Measurements from ENCODE around the gene LARGE2.

The LARGE2 gene

DNA sequence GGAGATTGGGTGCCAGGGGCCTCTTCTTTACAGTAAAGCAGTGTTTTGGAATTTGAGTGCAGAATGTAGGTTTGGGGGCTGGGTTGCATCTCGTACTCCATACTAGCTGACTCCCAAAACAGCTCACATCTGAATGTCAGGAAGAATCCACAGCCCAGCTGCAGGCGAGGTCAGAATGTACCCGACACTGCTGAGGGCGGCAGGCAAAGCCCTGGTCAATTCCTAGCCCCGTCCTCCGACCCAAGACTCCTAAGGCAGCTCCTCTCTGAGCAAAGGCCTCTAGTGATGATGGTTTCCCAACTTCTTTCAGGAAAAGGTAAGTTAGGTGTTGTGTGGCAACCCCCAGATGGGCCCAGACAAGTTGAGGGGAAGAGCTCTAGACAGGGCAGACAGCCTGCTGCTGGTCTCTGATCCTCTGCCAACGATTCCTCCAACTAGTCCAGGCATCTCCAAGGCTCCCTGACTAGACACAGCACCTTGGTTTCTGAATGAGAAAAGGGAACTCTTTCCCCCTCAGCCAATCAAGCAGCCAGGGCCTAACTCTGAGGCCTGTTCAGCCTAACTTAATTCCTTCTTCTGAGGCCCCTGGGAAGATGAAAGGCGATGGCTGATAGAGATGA, 8.6 kb downstream of the LARGE2 start:
- FAIRE-seq = no peak

DNA sequence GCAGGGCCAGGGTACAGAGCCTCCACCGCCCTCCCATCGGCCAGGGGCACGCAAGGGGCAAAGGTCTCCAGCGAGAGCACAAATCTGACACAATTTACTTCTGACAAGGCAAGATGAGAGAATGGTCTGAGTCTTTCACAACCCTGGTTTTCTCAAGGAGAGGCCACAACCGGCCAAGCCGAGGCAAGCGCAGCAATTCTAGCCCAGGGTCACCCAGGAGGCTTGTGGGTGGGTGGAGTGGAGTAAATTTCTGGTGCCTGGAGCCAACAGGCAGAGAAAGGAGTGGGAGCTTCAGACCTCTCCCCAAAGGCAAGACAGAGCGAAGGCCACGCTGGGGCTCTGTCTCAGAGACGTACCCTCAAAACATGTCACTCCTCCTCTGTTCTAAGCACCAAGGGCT, 9.3 kb downstream of the LARGE2 start:
- no peak for FAIRE-seq

DNA sequence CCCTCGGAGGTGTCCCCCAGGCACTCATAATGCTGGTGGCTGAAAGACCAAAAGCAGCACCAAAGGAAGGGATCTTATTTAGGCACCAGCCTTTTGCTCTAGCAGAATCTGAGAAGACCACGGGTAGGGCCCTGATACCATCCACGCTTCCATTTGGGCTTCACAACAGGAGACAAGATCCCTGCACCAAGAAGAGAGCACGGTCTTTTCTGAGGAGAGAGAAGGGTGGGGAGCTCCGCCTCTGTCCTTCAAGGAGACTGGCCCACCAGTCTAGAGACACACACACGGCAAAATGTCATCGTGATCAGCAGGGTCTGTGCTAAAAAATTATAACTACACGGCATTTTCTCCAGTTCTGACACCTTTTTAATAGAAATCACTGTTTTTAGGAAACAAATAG, 9.8 kb downstream of the LARGE2 start:
- no peak for FAIRE-seq

DNA sequence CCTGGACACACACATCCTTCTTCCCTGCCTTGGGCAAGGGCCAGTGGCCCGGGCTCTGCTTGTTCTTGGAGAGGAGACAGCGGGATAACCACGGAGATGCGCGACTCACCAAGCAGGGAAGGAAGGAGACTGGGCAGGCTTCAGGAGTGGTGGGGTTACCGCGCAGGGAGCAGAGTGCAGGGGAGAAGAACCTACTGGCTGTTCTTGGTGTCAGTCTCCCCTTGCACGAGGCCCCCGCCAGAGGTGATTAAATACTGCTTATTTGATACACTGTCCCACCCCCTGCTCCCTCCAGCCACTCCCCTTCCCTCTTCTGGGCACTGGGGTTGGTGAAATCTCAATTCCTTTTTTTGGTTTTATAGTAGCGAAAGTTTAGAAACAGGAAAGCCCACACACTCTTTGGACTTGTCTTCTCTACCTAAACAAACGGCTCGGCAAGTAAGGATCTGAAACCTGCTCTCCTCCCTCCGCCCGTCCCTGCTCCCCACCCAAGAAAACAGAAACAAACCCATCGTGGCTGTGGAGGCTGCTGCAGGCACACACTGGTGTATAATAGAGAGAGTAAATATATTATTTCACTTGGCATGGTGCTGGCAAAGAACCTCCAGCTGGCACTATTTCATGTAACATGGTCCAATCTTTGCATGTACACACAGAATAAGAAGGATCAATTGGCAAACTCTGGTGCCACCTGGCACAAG, 10.8 kb downstream of the LARGE2 start:
- FAIRE-seq = no peak

DNA sequence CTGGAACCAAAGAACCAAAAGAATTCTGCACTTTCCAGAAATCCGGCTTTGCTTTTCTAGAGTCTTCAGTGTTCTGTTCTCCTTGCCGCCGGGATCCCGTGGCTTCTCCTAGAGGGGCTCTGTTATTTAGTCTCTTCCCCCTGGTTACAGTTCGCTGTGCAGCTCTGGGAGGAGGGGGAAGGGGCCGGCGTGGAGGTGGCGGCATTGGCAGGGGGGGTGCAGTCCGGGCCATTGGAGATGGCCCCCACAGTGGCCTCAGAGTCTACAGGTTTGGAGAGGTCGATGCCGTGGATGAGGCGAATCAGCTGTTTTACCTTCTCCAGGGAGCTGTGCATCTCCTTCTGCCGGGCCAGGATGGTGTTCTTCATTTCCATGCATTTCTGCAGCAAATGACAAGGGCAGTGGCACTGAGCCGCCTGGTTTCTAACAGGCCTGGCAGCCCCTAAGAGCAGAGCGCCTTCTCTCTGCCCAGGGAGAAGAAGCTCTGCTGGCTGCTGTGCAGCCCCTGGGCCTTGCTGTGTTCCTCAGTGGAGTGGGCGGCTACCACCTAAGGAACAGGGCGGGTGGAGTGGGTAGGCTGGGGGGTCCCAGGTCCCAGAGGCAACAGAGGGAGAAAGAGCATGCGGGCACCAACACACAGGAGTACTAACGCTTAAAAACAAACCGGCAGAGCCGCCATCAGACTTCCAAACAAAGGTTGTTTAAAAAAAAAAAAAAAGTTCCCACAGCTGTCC, 11.6 kb downstream of the LARGE2 start:
- FAIRE-seq = no peak

DNA sequence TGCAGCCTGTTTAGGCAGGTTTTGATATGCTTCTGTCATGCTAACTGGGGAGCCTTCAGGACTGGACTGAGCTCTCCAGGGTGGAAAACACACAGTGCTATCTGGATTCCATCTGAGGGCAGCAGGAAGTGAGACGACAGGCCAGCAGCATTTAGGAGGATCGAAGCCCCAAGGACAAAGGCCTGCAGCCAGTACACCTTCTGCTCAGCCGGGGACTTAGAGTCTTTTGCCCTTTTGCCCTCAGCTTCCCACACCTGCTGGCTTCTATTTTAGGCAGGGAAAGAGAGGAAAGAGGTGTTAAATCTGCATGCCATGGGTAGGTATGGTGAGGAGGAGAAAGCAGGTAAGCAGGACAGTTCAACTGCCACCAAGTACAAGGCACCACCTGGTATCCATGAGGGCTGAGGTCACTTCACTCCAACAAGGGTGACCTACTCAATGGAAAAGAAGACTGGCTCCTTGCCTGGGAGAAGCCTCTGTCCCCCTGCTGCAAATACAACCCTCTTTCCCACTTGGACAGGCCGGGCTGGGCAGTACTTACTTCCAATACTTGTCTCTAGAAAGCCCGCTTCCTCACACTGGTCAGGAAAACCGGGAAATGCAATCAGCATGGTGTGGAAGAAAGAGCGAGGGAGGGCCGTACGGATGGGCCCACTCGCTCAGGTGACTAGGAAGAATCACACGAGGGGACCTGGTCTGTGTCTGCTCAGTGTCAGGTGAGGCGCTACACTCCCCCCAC, 12.3 kb downstream of the LARGE2 start:
- FAIRE-seq = no peak

DNA sequence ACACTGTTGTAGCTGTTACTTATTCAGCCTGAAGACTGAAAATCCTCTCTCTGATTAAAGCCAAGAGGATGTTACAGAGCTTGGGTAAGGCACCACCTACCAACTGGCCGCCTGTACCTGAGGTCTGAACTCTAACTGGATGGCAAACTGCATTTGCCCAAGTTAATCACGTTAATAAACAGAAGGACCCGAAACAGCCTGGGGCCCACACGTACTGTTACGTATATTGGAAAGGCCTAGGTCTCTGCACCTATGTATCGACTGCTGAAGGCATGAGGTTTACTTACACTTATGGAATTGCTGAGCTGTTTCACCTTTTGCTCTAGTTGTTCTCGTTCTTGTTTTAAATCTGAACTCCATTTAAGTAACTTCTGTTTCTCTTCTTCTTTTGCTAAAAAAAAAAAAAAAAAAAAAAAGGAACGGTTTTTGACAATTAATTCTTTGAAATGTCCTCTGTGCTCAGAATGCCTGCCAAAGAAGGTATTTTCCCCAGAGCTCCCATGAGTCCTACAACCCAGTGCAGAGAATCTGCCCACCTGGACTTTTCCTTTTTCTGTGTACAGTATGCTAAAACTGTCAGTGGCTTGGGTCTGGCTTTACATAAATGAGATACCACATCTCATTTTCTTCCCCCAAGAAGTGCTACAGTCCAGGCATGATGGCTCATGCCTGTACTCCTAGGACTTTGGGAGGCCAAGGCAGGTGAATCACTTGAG, 13.1 kb downstream of the LARGE2 start:
- FAIRE-seq = no peak

DNA sequence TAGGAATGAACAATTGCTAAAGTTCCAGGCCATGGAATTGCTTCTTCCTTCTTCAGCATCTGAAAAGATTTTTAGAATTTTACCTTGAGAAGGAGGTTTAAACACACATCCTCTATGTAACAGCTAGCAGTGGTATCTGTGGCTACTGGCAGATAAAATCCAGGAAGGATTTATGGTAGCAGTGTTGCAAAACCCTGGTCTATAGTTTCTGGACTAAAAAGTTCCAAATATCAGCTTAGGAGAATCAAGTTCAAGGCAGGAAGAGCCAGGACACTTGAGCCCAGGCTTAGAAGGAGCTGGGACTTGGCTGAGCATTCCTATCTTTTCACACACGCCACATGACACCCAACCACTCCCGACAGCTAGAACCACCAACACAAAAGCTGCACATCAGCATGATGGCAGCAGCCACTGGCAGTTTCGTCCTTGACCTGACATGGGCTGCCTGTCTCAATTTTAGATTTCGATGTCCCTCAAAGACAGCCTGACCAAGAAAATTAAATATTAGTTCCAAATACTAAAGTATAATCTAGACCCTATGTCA, 14.1 kb downstream of the LARGE2 start:
- no peak for FAIRE-seq

DNA sequence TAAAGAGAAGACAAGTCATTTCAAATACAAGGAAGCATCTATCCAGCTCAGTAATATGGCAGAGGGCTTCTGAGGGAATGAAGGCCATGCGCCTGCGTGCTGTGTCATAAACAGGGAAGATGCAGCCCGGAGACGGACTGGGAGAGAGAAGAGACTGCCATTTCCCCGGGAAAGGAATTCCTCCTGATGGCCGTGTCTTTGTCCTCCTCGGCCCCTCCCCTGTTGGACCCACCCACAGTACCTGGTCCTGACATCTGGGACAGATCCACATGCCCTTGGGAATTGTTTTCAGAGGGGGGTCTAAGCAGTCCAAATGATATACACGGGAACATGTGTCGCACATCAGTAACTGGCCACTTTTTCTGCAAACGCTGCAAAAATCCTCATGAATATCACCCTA, 15.5 kb downstream of the LARGE2 start:
- no peak for FAIRE-seq

DNA sequence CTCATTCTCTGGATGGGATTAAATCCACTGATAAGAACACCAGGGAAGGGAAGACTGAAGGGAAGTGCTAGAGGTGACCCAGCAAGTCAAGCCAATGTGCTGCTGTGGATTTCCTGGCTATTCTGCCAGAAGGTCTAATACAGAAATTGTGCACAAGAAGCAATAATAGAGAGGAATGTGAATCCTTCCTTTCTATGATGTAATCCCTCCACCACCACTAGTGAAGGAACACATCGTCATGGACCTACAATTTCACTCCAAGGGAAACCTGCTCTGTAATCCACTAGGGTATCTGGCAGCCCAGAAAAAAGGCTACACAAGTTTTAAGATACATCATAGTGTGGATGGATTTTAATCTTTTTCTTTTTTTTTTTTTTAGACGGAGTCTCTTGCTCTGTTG, 17.4 kb downstream of the LARGE2 start:
- FAIRE-seq = no peak

DNA sequence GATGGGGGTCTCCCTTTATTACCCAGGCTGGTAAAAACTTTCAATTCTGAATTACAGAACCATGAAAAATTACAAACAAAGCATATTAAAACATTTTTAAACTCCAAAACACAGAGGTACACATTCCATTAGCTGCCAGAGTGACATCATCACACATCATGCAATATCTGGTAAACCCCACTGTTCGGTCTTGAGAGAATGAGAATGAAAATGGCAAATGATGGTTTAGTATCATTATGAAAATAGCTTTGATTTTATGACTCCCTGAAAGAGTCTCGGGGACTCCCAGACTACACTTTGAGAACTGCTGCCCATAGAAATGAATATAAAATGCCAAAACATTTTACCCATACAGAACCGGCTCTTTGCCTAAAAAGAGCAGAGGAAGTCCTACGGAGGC, 18.8 kb downstream of the LARGE2 start:
- FAIRE-seq = no peak

DNA sequence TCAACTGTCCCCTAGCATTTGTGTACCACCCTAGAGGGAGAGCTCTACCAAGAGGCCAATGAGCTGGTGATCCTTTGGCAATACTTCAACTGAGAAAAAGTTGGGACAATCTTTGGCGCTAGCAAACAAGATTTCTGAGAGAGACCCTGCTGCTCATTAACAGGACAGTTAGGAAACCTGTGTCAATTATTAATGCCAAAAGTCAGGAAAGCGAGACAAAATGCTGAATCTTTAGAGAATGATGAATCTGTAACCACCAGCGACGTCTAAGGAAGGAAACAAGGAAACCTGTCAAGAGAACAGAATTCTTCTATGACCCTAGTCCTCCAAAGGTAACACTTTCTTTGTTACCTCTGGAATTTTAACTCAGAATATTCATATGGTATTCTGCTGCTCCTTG, 19.9 kb downstream of the LARGE2 start:
- no peak for FAIRE-seq

DNA sequence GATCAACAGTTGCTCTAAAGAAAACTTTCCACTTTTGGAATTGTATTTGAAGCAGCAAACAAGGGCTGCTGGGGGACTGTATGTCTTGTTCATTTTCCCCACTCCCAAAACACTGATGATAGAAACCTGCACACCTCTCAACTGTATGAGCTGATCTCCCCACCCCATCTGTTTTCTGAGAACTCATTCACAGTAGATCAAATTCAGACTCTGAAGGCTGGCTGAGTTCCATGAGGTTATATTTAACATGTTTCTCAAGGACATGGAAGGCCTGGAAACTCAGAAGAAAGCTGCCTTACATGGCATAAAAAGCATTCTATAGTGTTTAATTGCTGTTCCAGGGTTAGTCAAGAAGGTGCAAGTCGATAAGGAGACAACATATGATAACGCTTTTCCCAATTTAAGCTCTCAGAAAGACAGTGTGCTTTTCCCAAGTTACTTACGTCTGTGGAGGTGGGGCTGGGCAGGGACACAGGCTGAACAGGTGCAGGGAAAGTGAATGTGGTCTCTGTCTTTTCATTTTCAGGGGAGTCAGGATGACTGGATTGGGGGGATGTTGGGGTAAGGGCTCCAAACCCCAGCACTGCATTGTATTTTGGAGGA, 23.0 kb downstream of the LARGE2 start:
- FAIRE-seq = no peak

DNA sequence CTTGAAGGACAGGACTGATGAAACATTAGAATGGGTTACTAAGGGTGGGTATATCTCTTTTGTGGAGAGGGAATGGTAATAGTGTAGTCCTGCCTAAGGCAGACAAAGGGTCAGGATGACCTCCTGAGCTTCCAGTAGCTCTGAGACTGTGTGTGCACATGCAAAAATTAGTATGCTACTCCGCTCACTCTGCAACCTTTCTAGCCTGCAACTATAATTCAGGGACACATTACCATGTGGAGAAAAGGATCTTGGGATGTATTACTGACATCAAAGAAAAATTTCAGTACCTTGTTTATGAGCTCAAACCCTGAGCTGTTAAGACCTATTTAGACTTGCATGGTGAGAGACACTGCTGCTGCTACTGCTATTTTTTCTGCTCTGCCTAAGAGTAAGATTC, 25.4 kb downstream of the LARGE2 start:
- FAIRE-seq = no peak

DNA sequence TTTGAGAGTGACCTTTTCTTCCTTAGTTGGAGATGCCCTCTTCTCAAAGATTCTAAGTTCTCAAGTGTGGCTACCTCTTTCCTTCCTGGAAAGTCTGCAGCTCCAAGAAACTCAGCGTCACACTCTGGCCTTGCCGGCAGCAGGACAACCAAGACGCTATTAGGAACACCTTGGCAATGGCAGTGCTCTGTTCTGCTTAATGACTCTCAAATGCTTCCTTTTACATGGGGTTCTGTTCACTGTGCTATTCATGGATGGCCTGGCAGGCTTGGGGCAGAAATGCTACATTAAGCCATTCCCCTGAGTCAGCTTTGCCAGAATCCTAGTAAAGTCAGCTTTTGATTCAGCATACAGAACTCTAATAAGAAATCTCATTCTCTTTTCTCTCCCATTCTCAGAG, 25.9 kb downstream of the LARGE2 start:
- no peak for FAIRE-seq

DNA sequence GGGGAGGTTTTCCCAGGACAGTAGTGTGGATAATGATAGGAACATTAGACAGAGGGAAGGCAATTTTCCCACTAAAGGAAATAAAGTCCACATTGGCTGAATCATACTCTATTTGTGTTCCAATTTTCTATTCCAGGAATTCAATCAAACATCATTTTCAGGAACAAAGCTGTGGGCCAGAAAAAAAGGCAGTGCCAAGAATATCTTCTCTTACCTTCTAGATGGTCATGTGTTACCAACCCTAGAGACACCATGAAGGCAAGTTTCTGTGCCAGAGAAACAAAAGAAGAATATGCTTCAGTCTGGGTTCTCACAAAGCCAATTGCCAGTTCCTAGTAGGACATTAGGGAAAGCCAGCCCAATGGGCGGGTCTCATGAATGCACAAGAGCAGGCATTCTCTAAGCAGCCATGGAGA, 27.5 kb downstream of the LARGE2 start:
- no peak for FAIRE-seq

DNA sequence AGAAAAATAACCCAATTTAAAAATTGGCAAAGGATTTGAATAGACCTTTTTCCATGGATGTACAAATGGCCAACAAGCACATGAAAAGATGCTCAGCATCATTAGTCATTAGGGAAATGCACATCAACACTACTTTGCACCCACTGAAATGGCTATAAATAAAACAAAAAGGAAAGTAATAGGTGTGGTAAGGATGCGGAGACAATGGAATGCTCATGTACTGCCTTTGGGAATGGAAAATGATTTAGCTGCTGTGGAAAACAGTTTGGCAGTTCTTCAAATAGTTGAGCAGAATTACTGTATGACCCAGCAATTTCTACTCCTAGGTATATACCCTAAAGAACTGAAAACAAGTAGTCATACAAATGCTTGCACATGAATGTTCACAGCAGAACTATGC, 37.4 kb downstream of the LARGE2 start:
- no peak for FAIRE-seq

DNA sequence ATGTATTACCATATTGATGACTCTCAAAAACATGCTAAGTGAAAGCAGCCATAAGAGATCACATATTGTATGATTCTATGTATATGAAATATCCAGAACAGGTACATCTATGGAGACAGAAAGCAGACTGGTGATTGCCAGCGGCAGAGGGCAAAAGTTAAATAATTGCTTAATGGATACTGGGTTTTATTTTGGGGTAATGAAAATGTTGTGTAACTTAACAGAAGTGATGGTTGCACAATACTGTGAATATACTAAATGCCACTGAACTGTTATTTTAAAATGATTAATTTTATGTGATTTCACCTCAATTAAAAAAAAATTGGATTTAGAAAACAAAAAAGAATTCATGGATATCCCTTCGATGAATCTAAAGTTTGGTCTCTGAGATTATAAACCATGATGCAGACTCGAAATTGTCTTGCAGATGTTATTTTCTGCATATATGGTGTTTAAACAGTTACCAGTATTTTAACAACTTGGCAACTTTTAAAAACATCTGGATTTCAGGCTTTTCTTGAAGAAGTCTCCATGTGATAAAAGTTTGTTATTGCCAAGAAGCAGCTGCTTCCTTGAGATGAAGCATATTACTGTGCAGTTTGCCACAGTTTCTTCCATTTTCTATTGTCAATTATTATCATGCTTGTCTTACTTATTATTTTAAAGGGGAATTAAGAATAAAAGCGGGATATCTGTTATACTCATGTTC, 38.1 kb downstream of the LARGE2 start:
- FAIRE-seq = no peak

DNA sequence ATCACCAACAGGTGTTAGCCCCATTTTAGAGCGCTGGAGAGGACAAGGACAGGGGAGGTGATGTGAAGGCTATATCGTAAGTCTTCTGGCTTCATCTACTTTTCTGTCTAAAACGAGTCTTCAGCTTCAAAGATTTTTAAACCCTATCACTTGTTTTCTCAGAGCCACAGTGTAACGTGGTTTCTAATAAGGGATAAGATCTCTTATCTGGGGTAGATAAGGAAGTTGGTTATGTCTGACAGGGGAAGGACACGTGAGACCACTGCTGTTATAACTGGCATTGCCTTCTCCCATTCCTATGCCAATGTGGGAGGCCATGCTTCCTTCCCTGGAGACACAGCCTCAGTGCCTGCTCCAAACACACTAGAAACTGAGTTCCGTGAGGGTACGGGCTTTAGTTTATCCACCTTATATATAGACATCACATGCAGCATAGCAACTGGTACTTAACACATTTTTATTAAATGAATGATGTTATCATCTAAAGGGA, 39.3 kb downstream of the LARGE2 start:
- FAIRE-seq = no peak

DNA sequence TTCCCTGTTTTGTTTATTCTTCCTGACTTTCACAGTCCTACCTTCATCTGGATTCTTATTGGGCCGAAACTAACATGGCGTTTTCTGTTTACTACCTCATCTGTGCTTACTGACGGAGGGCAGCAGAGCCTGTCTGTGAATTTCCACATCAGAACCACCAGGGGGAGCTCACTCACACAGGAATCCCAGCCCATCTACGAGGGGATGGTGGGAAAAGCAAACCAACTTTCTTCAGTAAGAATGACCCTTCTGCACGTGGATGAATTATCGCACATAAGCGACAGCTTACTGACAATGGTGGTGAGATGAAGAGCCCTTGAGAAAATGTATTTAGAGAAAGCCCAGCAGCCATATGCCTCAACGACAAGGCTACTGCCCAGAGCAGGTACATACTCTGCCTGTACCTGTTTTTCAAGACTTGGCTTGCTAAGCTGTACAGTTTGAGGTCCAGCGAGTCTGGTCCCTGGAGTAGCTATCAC, 42.5 kb downstream of the LARGE2 start:
- FAIRE-seq = peak; percentile 94

DNA sequence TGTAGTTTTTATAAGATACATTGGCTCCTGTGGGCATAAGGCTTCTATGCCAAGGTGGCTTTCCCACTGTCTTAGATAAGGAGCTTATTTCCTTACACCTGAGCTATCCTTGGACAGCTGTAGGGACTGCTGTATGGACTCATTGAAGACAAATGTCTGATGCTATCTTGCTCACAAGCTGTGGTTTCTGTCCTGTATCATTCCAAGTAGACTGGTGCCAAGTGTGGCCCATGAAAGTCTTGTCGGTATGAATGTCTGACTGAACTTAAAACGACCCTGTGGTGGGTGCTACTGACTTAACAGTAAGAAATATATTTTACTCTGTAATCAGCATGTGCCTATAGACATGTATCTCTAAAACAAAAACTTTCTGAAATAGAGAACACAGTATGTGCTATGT, 45.0 kb downstream of the LARGE2 start:
- FAIRE-seq = no peak

Measured in islet of Langerhans (tissue), 1 donor.